Measurements from ENCODE around the gene TMEM205. TPM values are rescaled to one million over a fixed set of nuclear protein-coding genes. Genes with fewer than 3 reads are reported as not detected.
"Not testable (repeated sequence)": the region's sequence is repeated elsewhere in the genome, so short reads cannot be mapped to it uniquely, and the experiment has no call there.

The TMEM205 gene
- polyA plus RNA-seq, 1 donor = 121 TPM

- DNase-seq = peak; percentile 46
Measured at GRCh38 chr19:11375143-11375948, 29.3 kb upstream of the TMEM205 start.

DNA sequence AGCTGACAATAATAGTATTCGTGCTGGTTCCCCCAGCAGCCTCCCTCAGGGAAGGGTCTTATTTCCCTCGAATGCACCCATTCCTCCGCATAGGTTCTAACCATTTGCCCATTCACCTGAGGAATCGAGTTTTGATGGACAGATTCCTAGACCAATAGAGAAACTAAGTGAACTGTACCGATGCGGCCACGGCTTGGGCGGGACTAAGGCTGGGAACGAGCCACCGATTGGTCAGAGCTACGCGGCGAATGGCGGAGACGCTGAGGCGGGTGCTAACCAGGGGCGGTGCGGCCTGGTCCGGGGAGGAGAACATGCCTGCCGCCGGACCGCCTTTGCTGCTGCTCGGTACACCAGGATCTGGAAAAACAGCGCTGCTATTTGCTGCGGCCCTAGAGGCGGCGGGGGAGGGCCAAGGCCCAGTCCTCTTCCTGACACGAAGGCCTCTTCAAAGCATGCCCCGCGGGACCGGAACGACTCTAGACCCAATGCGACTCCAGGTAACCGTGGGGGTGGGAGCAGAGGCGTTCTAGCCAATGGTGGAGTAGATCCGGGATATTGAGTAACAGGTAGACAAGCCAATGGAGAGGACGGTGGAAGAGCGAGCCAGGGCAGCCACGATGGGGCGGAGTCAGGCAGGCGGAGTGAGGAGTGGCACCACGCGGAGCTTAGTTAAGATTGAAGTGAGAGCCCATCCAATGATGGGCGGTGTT lies 28.5 kb upstream of the TMEM205 start, which contains the start of gene SWSAP1:
Gene SWSAP1, plus strand, starts transcription at position 234 of the 710 bp plus-strand sequence. Its CDS starts 15 bp downstream, at position 249.
- DNase-seq = peak; percentile 99

DNA sequence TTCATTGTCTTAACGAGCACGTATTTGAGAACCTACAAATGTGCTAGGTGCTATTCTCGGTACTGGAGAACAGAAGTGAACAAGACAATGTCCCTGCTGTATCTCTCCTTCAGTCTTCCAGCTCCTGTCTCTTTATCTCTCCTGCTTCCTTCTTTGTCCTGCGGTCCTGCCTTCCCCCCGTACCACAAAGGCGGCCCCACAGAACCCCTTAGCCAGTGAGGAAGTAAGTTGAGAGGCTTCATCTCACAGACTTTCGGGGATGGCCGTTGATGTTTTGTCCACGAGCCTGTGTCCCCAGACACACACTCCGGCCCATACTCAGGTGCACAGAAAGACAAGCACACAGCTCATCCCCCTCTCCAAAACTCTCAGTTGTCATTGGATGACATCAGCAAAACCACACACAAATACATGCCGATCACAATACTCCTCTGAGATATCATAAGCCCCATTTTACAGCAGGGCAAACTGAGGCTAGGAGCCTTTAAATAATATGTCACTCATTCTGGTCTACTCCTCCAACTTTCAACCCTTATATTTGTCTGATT lies 27.9 kb upstream of the TMEM205 start:
- DNase-seq = no peak

GRCh38 chr19:11373166-11373884 lies 27.3 kb upstream of the TMEM205 start:
- no peak for DNase-seq

GRCh38 chr19:11370744-11371143 lies 24.7 kb upstream of the TMEM205 start:
- no peak for DNase-seq

GRCh38 chr19:11367528-11367927 lies 21.5 kb upstream of the TMEM205 start:
- no peak for DNase-seq

DNA sequence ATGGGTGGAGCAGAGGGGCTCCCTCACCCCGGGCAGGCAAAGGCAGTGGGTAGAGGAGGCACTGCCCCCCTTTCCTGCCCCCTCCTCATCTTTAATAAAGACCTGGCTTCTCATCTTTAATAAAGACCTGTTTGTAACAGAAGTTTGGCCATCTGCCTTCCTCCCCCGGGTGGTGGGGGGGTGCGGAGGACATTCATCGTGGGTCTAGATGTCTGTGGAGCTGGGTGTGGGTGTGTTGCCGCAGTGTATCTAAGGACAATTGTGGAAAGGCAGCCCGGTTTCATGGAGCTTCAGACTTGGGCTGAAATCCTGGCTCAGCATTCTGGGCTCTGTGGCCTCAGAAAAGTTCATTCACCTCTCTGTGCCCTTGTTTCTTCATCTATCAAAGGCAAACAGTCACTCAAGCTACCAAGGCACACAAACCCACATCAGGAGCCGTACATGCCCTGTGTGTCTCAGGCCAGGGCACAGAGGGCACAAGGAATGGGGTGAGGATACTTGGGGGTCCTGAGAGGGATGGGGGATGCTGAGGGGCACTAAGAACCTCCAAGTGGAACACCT lies 19.6 kb upstream of the TMEM205 start:
- DNase-seq = no peak

- DNase-seq = no peak
Measured at GRCh38 chr19:11364935-11365334, 18.9 kb upstream of the TMEM205 start.

DNA sequence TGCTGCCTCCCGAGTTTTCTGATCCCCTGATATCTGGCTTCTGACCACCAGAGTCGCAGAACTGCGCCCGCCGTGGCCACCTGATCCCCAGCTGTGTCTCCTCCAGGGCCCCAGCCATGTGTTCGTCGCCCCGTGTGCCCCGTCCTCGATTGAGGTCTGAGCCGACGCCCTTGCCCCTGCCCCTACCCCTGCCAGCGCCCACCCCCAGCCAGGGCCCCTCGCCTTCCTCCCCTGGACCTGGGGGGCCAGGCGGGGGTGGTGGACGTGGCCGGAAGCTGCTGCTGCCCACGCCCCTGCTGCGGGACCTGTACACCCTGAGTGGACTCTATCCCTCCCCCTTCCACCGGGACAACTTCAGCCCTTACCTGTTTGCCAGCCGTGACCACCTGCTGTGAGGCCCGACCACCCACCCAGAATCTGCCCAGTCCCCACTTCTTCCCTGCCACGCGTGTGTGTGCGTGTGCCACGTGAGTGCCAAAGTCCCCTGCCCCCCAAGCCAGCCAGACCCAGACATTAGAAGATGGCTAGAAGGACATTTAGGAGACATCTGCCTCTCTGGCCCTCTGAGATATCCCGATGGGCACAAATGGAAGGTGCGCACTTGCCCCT lies 18.3 kb upstream of the TMEM205 start:
- no peak for DNase-seq

- DNase-seq = no peak
Measured at GRCh38 chr19:11363881-11364280, 17.8 kb upstream of the TMEM205 start.

- DNase-seq = no peak
Measured at GRCh38 chr19:11361771-11362731, 16.0 kb upstream of the TMEM205 start.

DNA sequence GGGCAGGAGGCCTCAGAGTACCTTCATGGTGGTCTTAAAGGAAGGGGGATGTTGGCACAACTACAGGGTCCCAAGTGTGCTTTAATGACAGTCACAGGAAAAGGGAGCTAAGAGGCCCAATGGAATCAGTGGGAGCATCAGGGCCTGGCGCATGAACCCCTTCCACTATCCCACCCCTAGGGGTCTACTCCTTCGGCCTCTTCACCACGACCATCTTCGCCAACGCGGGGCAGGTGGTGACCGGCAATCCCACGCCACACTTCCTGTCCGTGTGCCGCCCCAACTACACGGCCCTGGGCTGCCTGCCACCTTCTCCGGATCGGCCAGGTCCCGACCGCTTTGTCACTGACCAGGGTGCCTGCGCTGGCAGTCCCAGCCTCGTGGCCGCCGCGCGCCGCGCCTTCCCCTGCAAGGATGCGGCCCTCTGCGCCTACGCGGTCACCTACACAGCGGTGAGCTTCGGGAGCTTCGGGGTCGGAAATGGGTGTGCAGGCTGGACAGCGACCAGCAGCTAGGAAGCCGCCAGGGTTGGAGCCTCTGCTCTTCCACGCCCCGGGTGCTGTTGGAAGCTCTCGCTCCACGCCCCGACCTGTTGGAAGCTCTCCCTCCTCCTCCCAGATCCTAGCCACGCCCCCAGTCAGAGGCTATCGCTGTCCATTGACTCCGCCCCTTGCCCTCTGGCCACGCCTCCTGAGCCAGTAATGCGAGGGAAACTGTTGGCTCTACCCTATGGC lies 15.1 kb upstream of the TMEM205 start:
- DNase-seq = no peak

DNA sequence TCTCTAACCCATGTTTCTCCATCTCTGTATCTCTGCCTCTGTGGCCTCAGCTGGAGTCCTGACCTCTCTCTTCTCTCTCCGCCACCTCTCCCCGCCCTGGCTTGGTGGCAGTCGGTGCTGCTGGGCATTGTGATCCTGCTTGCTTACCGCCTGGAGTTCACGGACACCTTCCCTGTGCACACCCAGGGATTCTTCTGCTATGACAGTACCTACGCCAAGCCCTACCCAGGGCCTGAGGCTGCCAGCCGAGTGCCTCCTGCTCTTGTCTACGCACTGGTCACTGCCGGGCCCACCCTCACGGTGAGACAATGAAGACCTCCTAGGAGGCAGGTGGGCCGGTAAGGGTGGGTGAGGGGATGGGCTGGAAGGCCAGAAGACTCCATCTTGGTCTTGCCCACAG lies 13.4 kb upstream of the TMEM205 start:
- DNase-seq = no peak

- DNase-seq = no peak
Measured at GRCh38 chr19:11356676-11357550, 10.8 kb upstream of the TMEM205 start.

- DNase-seq = no peak
Measured at GRCh38 chr19:11356074-11356397, 10.0 kb upstream of the TMEM205 start.

GRCh38 chr19:11355160-11356073 lies 9.3 kb upstream of the TMEM205 start, which contains the start of gene PLPPR2:
TSS of gene PLPPR2 (plus strand) at chr19:11355432. CDS start at chr19:11357674, 2,242 bp downstream.
- DNase-seq = peak; percentile 85

- DNase-seq = not testable (repeated sequence)
Measured at GRCh38 chr19:11354102-11354501, 8.0 kb upstream of the TMEM205 start.

- no peak for DNase-seq
Measured at GRCh38 chr19:11349171-11349570, 3.1 kb upstream of the TMEM205 start.

Data from left kidney (tissue), 2 donors.